GM21526 (cell line): ENCODE measurements around the gene TMC5.
"Not testable (repeated sequence)": the region's sequence is repeated elsewhere in the genome, so short reads cannot be mapped to it uniquely, and the experiment has no call there.

ENCODE experiments used
- ATAC-seq: cut with Tn5 transposase; IDR thresholded peaks from one replicate; pipeline ENCODE4 v1.9.1; 2021; ENCODE audit warnings: moderate library complexity; ENCODE audit not compliant: unreplicated experiment, low FRiP score

Gene TMC5

DNA sequence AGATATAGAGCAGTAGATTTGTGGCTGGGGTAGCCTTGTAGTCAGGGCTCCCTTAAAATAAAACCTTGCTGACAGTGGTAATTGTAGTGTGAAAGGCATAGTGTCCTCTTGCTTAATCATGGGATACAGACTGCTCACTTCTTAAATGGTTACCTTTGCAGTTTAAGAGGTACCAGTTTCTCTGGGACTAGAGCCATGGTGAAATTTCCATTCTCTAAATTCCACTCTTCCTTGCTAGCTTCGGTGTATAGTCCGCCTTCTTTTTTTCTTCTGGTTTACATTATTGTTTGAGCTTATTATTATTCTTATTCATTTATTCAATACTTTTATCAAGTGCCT lies 107.7 kb downstream of the TMC5 start:
- ATAC-seq, result no peak

GRCh38 chr16:19527161-19527560 lies 109.5 kb downstream of the TMC5 start:
- no peak for ATAC-seq

DNA sequence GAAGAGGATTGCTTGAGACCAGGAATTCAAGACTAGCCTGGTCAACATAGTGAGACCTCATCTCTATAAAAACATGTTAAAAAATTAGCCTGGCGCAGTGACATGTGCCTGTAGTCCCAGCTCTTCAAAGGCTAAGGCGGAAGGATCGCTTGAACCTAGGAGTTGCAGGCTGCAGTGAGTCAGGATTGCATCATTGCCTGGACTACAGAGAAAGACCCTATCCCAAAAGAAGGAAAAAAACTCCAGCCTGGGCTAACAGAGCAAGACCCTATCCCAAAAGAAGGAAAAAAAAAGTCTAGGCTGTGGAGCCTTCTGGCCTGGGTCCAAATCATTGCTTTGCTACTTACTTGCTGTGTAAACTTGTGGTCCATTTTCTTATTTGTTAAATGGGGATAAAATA lies 111.0 kb downstream of the TMC5 start:
- ATAC-seq, result no peak

DNA sequence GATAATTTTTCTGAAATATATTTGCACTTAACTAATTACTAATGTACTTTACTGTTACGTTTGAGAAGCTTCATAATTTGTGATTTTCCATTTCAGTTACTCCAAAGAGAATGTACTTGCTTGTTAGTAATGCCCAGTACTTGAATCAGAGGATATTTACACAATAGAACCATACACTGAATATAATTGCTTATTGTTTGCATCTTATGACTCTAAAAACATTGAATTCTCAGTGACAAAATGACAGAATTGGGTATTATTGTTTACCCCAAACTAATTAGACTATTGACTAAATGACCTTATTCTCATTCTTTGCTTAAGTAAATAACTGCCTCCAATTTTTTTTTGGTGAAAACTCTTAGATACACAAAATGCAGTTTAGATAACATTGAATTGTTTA lies 114.9 kb downstream of the TMC5 start:
- ATAC-seq, result no peak

- no peak for ATAC-seq
Measured at GRCh38 chr16:19540241-19540970, 122.7 kb downstream of the TMC5 start.

- ATAC-seq, result no peak
Measured at GRCh38 chr16:19542138-19542821, 124.6 kb downstream of the TMC5 start.

DNA sequence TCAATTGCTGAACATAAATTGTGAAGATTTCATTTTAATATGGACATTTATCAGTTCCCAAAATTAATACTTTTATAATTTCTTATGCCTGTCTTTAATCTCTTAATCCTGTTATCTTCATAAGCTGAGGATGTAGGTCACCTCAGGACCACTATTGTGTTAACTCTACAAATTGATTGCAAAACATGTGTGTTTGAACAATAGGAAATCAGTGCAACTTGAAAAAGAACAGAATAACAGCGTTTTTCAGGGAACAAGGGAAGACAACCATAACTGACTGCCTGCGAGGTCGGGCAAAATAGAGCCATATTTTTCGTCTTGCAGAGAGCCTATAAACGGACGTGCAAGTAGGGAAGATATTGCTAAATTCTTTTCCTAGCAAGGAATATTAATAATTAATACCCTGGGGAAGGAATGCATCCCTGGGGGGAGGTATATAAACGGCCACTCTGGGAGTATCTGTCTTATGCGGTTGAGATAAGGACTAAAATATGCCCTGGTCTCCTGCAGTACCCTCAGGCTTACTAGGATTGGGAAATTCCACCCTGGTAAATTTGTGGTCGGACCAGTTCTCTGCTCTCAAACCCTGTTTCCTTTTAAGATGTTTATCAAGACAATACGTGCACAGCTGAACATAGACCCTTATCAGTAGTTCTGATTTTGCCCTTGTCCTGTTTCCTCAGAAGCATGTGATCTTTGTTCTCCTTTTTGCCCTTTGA lies 125.8 kb downstream of the TMC5 start:
- ATAC-seq, result not testable (repeated sequence)

- no peak for ATAC-seq
Measured at GRCh38 chr16:19548144-19548543, 130.5 kb downstream of the TMC5 start.
